ENCODE measurements around the gene TNFSF4. TPM values are rescaled to one million over a fixed set of nuclear protein-coding genes. Genes with fewer than 3 reads are reported as not detected.

TNFSF4 gene
- polyA plus RNA-seq, 1 of the 3 experiments (the other 2 are of a cell fraction): 25.9 TPM

DNA sequence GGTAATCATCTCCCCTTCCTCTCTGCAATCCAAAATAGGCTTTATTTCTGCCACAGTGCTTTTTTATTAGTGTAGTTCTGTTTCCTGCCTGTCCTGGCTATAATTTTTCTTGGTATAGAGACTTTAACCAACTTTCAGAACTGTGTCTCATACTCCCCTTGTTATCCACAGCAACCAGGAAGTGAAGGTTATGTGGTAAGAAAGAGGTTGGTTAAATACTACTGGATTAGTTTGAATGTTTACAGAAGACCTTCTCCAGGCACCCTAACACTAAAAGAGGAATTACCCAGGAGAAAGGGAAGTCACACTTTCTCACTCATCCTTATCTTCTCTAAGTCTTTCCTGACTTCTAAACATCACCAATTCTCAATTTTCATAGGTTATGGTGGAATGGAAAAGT lies 17.8 kb upstream of the TNFSF4 start:
- Histone ChIP-seq H3K4me3 (ENCODE audit: low read depth in 2 of 2, low read length in 1 of 2) (no peak overlapping the region), H3K4me1 (ENCODE audit: control insufficient read depth in 1 of 2, insufficient read depth in 2 of 2, low read depth in 1 of 2, low read length in 1 of 2) (no peaks in the 10 kb centered on the region; a peak in 1 of 4 replicates), H3K9me2 (no peaks in the 10 kb centered on the region), H3K36me3 (replicated peaks in 1 of 2; ENCODE audit: control insufficient read depth in 1 of 2, insufficient read depth in 2 of 2, low read length in 1 of 2) (no peaks in the 10 kb centered on the region), H4K20me1 (ENCODE audit: insufficient read depth) (no peaks in the 10 kb centered on the region), H3K9me3 (peaks cover 3% of the 10 kb centered on the region; the same call in 1 of the 2 replicates), H3K27me3 (ENCODE audit: insufficient read depth) (no peaks in the 10 kb centered on the region), H3K27ac (ENCODE audit: low read depth in 2 of 2, low read length in 1 of 2) (no peak overlapping the region), H2AFZ (ENCODE audit: low read depth) (no peak overlapping the region), H3K4me2 (no peak overlapping the region), H3K9ac (no peak overlapping the region), H3F3A (replicated peaks; ENCODE audit: insufficient read depth) (no peaks in the 10 kb centered on the region), H3K79me2 (ENCODE audit: insufficient read depth) (no peaks in the 10 kb centered on the region)
- ChIA-PET CTCF (no interaction called here), POLR2A (no interaction called here)
- no peak for DNase-seq
- TF ChIP-seq POLR2AphosphoS5 (IDR thresholded peaks at IDR 0.05; ENCODE audit: low read depth, low read length): no peak
- TF ChIP-seq EZH2phosphoT487 (IDR thresholded peaks at IDR 0.05; ENCODE audit: borderline replicate concordance, low read depth): no peak
- TF ChIP-seq EP300 (IDR thresholded peaks at IDR 0.05; ENCODE audit: borderline replicate concordance in 1 of 2, low read depth in 1 of 2, low read length in 1 of 2): no peak
- TF ChIP-seq, protein P1, sequence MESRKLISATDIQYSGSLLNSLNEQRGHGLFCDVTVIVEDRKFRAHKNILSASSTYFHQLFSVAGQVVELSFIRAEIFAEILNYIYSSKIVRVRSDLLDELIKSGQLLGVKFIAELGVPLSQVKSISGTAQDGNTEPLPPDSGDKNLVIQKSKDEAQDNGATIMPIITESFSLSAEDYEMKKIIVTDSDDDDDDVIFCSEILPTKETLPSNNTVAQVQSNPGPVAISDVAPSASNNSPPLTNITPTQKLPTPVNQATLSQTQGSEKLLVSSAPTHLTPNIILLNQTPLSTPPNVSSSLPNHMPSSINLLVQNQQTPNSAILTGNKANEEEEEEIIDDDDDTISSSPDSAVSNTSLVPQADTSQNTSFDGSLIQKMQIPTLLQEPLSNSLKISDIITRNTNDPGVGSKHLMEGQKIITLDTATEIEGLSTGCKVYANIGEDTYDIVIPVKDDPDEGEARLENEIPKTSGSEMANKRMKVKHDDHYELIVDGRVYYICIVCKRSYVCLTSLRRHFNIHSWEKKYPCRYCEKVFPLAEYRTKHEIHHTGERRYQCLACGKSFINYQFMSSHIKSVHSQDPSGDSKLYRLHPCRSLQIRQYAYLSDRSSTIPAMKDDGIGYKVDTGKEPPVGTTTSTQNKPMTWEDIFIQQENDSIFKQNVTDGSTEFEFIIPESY (IDR thresholded peaks at IDR 0.05; ENCODE audit: borderline replicate concordance, low read depth): no peak
- TF ChIP-seq FOXM1 (IDR thresholded peaks at IDR 0.05; ENCODE audit: low read depth): no peak
- no peak for TF ChIP-seq MXI1 (IDR thresholded peaks at IDR 0.05; ENCODE audit: low read depth, low read length)
- no peak for TF ChIP-seq TCF12 (IDR thresholded peaks at IDR 0.05)
- TF ChIP-seq RAD21 (IDR thresholded peaks at IDR 0.05; ENCODE audit: low read length): no peak
- TF ChIP-seq ELF1 (IDR thresholded peaks at IDR 0.05): no peak
- no peak for TF ChIP-seq RCOR1 (IDR thresholded peaks at IDR 0.05; ENCODE audit: low read length)
- no peak for TF ChIP-seq FOSL2 (IDR thresholded peaks at IDR 0.05; ENCODE audit: borderline replicate concordance, low read depth)
- TF ChIP-seq FOXJ3 (CRISPR knock-in tag; IDR thresholded peaks at IDR 0.05): no peak
- TF ChIP-seq, protein P2, sequence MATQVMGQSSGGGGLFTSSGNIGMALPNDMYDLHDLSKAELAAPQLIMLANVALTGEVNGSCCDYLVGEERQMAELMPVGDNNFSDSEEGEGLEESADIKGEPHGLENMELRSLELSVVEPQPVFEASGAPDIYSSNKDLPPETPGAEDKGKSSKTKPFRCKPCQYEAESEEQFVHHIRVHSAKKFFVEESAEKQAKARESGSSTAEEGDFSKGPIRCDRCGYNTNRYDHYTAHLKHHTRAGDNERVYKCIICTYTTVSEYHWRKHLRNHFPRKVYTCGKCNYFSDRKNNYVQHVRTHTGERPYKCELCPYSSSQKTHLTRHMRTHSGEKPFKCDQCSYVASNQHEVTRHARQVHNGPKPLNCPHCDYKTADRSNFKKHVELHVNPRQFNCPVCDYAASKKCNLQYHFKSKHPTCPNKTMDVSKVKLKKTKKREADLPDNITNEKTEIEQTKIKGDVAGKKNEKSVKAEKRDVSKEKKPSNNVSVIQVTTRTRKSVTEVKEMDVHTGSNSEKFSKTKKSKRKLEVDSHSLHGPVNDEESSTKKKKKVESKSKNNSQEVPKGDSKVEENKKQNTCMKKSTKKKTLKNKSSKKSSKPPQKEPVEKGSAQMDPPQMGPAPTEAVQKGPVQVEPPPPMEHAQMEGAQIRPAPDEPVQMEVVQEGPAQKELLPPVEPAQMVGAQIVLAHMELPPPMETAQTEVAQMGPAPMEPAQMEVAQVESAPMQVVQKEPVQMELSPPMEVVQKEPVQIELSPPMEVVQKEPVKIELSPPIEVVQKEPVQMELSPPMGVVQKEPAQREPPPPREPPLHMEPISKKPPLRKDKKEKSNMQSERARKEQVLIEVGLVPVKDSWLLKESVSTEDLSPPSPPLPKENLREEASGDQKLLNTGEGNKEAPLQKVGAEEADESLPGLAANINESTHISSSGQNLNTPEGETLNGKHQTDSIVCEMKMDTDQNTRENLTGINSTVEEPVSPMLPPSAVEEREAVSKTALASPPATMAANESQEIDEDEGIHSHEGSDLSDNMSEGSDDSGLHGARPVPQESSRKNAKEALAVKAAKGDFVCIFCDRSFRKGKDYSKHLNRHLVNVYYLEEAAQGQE (IDR thresholded peaks at IDR 0.05; ENCODE audit: low read depth, low read length): no peak
- TF ChIP-seq, protein P3, sequence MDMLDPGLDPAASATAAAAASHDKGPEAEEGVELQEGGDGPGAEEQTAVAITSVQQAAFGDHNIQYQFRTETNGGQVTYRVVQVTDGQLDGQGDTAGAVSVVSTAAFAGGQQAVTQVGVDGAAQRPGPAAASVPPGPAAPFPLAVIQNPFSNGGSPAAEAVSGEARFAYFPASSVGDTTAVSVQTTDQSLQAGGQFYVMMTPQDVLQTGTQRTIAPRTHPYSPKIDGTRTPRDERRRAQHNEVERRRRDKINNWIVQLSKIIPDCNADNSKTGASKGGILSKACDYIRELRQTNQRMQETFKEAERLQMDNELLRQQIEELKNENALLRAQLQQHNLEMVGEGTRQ (IDR thresholded peaks at IDR 0.05; ENCODE audit: borderline replicate concordance, low read depth, low read length): no peak
- TF ChIP-seq GATA2 (CRISPR knock-in tag; IDR thresholded peaks at IDR 0.05): no peak
- TF ChIP-seq, protein P4, sequence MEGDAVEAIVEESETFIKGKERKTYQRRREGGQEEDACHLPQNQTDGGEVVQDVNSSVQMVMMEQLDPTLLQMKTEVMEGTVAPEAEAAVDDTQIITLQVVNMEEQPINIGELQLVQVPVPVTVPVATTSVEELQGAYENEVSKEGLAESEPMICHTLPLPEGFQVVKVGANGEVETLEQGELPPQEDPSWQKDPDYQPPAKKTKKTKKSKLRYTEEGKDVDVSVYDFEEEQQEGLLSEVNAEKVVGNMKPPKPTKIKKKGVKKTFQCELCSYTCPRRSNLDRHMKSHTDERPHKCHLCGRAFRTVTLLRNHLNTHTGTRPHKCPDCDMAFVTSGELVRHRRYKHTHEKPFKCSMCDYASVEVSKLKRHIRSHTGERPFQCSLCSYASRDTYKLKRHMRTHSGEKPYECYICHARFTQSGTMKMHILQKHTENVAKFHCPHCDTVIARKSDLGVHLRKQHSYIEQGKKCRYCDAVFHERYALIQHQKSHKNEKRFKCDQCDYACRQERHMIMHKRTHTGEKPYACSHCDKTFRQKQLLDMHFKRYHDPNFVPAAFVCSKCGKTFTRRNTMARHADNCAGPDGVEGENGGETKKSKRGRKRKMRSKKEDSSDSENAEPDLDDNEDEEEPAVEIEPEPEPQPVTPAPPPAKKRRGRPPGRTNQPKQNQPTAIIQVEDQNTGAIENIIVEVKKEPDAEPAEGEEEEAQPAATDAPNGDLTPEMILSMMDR (IDR thresholded peaks at IDR 0.05): no peak
- TF ChIP-seq SMC3 (IDR thresholded peaks at IDR 0.05; ENCODE audit: low read depth, low read length): no peak

Data from SK-N-SH (cell line).